ENCODE data around the gene TMEM178B. TPM values are rescaled to one million over a fixed set of nuclear protein-coding genes. Genes with fewer than 3 reads are reported as not detected.
"Not testable (repeated sequence)": the region's sequence is repeated elsewhere in the genome, so short reads cannot be mapped to it uniquely, and the experiment has no call there.

Gene TMEM178B
- total RNA-seq, 1 experiment from 2014 or later, result not detected

GRCh38 chr7:141115965-141116364 is 42.1 kb downstream of the TMEM178B start:
- no peaks in the 10 kb centered on the region for H3K27me3 Mint-ChIP-seq (ENCODE audit: insufficient read depth, unreplicated experiment)
- intact Hi-C loops (cut with micrococcal nuclease), result no loop called here
- H3K4me3 Mint-ChIP-seq (ENCODE audit: unreplicated experiment), result no peak overlapping the region
- peaks cover 13% of the 10 kb centered on the region for H3K9me3 Mint-ChIP-seq (ENCODE audit: unreplicated experiment)
- BruUV-seq (replicated peaks), result no TSS peak
- H3K27ac Mint-ChIP-seq (ENCODE audit: low read depth, unreplicated experiment), result no peak overlapping the region
- H3K36me3 Mint-ChIP-seq (ENCODE audit: insufficient read depth, unreplicated experiment), result no peaks in the 10 kb centered on the region
- TF ChIP-seq CTCF (IDR thresholded peaks at IDR 0.05; ENCODE audit: unreplicated experiment), result no peak
- ChIA-PET POLR2A (no interaction called here), CTCF (interaction anchor here (0.7 kb wide), 2 partner anchors 512 to 1028 kb away, joined by 4 to 5 read pairs; no protein-coding TSS in a partner anchor)
- DNase-seq (ENCODE audit: unreplicated experiment), result no peak
- H3K4me1 Mint-ChIP-seq (ENCODE audit: insufficient read depth, unreplicated experiment), result no peaks in the 10 kb centered on the region

GRCh38 chr7:141116661-141117060 is 42.8 kb downstream of the TMEM178B start:
- peaks cover 19% of the 10 kb centered on the region for H3K9me3 Mint-ChIP-seq (ENCODE audit: unreplicated experiment)
- POLR2A ChIA-PET; H3K36me3 Mint-ChIP-seq (ENCODE audit: insufficient read depth, unreplicated experiment); DNase-seq (ENCODE audit: unreplicated experiment); intact Hi-C loops (cut with micrococcal nuclease); H3K27ac Mint-ChIP-seq (ENCODE audit: low read depth, unreplicated experiment); H3K4me3 Mint-ChIP-seq (ENCODE audit: unreplicated experiment); H3K27me3 Mint-ChIP-seq (ENCODE audit: insufficient read depth, unreplicated experiment); H3K4me1 Mint-ChIP-seq (ENCODE audit: insufficient read depth, unreplicated experiment); CTCF ChIA-PET; BruUV-seq (replicated peaks): not testable (repeated sequence)

GRCh38 chr7:141118767-141119166 is 44.9 kb downstream of the TMEM178B start:
- BruUV-seq (replicated peaks), result no TSS peak
- no peaks in the 10 kb centered on the region for H3K4me1 Mint-ChIP-seq (ENCODE audit: insufficient read depth, unreplicated experiment)
- CTCF ChIA-PET, result no interaction called here
- intact Hi-C loops (cut with micrococcal nuclease), result no loop called here
- no peak for DNase-seq (ENCODE audit: unreplicated experiment)
- no peaks in the 10 kb centered on the region for H3K27me3 Mint-ChIP-seq (ENCODE audit: insufficient read depth, unreplicated experiment)
- POLR2A ChIA-PET, result no interaction called here
- no peaks in the 10 kb centered on the region for H3K36me3 Mint-ChIP-seq (ENCODE audit: insufficient read depth, unreplicated experiment)
- no peak for TF ChIP-seq CTCF (IDR thresholded peaks at IDR 0.05; ENCODE audit: unreplicated experiment)
- no peak overlapping the region for H3K4me3 Mint-ChIP-seq (ENCODE audit: unreplicated experiment)
- H3K9me3 Mint-ChIP-seq (ENCODE audit: unreplicated experiment), result peaks cover 20% of the 10 kb centered on the region
- H3K27ac Mint-ChIP-seq (ENCODE audit: low read depth, unreplicated experiment), result no peak overlapping the region

- Mint-ChIP-seq H3K36me3 (ENCODE audit: insufficient read depth, unreplicated experiment) (no peaks in the 10 kb centered on the region), H3K9me3 (ENCODE audit: unreplicated experiment) (peaks cover 17% of the 10 kb centered on the region), H3K4me3 (ENCODE audit: unreplicated experiment) (no peak overlapping the region), H3K27ac (ENCODE audit: low read depth, unreplicated experiment) (no peak overlapping the region), H3K27me3 (ENCODE audit: insufficient read depth, unreplicated experiment) (no peaks in the 10 kb centered on the region), H3K4me1 (ENCODE audit: insufficient read depth, unreplicated experiment) (no peaks in the 10 kb centered on the region)
- no peak for TF ChIP-seq CTCF (IDR thresholded peaks at IDR 0.05; ENCODE audit: unreplicated experiment)
- no peak for DNase-seq (ENCODE audit: unreplicated experiment)
- CTCF ChIA-PET, result interaction anchor here (0.6 kb wide), 1 partner anchor 318 kb away, joined by 3 read pairs; no protein-coding TSS in a partner anchor
- BruUV-seq (replicated peaks), result no TSS peak
- intact Hi-C loops (cut with micrococcal nuclease), result no loop called here
- POLR2A ChIA-PET, result no interaction called here
Observed at GRCh38 chr7:141119187-141119586, 45.3 kb downstream of the TMEM178B start.

- Mint-ChIP-seq H3K9me3 (ENCODE audit: unreplicated experiment) (peaks cover 15% of the 10 kb centered on the region), H3K27me3 (ENCODE audit: insufficient read depth, unreplicated experiment) (no peaks in the 10 kb centered on the region), H3K4me1 (ENCODE audit: insufficient read depth, unreplicated experiment) (no peaks in the 10 kb centered on the region), H3K27ac (ENCODE audit: low read depth, unreplicated experiment) (no peak overlapping the region), H3K4me3 (ENCODE audit: unreplicated experiment) (no peak overlapping the region), H3K36me3 (ENCODE audit: insufficient read depth, unreplicated experiment) (no peaks in the 10 kb centered on the region)
- no peak for DNase-seq (ENCODE audit: unreplicated experiment)
- no TSS peak for BruUV-seq (replicated peaks)
- intact Hi-C loops (cut with micrococcal nuclease), result no loop called here
- ChIA-PET POLR2A (no interaction called here), CTCF (interaction anchor here (0.5 to 0.6 kb wide), 3 partner anchors 93 to 1239 kb away, joined by 3 to 4 read pairs (median 3); no protein-coding TSS in a partner anchor)
- no peak for TF ChIP-seq CTCF (IDR thresholded peaks at IDR 0.05; ENCODE audit: unreplicated experiment)
Observed at GRCh38 chr7:141122736-141123135, 48.9 kb downstream of the TMEM178B start.
